Measurements from ENCODE around the gene TBC1D2B.
A peak's percentile ranks its signal among the peaks of the same experiment; 100 is the strongest.

TBC1D2B gene

GRCh38 chr15:78037779-78038305 lies 39.7 kb downstream of the TBC1D2B start:
- H3K36me3 ChIP-seq (ENCODE audit: control insufficient read depth, insufficient read depth, low read length): peaks cover 2% of the 10 kb centered on the region
- no peak overlapping the region for H3K4me3 ChIP-seq (replicated peaks; ENCODE audit: low read depth, low read length)
- TF ChIP-seq CTCF (IDR thresholded peaks at IDR 0.05; ENCODE audit: insufficient read depth, low read length, poor library complexity, severe bottlenecking): no peak
- no peak for DNase-seq (ENCODE audit: extremely low read depth, insufficient read length)
- H3K27me3 ChIP-seq (replicated peaks; ENCODE audit: control insufficient read depth, insufficient read depth, low read length): no peaks in the 10 kb centered on the region

GRCh38 chr15:78037328-78037727 lies 40.2 kb downstream of the TBC1D2B start:
- Histone ChIP-seq H3K36me3 (ENCODE audit: control insufficient read depth, insufficient read depth, low read length) (peaks cover 2% of the 10 kb centered on the region), H3K27me3 (replicated peaks; ENCODE audit: control insufficient read depth, insufficient read depth, low read length) (no peaks in the 10 kb centered on the region), H3K4me3 (replicated peaks; ENCODE audit: low read depth, low read length) (no peak overlapping the region)
- TF ChIP-seq CTCF (IDR thresholded peaks at IDR 0.05; ENCODE audit: insufficient read depth, low read length, poor library complexity, severe bottlenecking): no peak
- DNase-seq (ENCODE audit: extremely low read depth, insufficient read length): no peak

- Histone ChIP-seq H3K36me3 (ENCODE audit: control insufficient read depth, insufficient read depth, low read length) (peaks cover 2% of the 10 kb centered on the region), H3K27me3 (replicated peaks; ENCODE audit: control insufficient read depth, insufficient read depth, low read length) (no peaks in the 10 kb centered on the region), H3K4me3 (replicated peaks; ENCODE audit: low read depth, low read length) (no peak overlapping the region)
- no peak for DNase-seq (ENCODE audit: extremely low read depth, insufficient read length)
- no peak for TF ChIP-seq CTCF (IDR thresholded peaks at IDR 0.05; ENCODE audit: insufficient read depth, low read length, poor library complexity, severe bottlenecking)
Observed at GRCh38 chr15:78035861-78036476, 41.5 kb downstream of the TBC1D2B start.

GRCh38 chr15:78035321-78035751 lies 42.2 kb downstream of the TBC1D2B start:
- no peak for TF ChIP-seq CTCF (IDR thresholded peaks at IDR 0.05; ENCODE audit: insufficient read depth, low read length, poor library complexity, severe bottlenecking)
- no peaks in the 10 kb centered on the region for H3K27me3 ChIP-seq (replicated peaks; ENCODE audit: control insufficient read depth, insufficient read depth, low read length)
- DNase-seq (ENCODE audit: extremely low read depth, insufficient read length): no peak
- no peak overlapping the region for H3K4me3 ChIP-seq (replicated peaks; ENCODE audit: low read depth, low read length)
- peaks cover 2% of the 10 kb centered on the region for H3K36me3 ChIP-seq (ENCODE audit: control insufficient read depth, insufficient read depth, low read length)

GRCh38 chr15:78034495-78035191 lies 42.9 kb downstream of the TBC1D2B start:
- H3K27me3 ChIP-seq (replicated peaks; ENCODE audit: control insufficient read depth, insufficient read depth, low read length): no peaks in the 10 kb centered on the region
- DNase-seq (ENCODE audit: extremely low read depth, insufficient read length): peak; percentile 66
- no peak overlapping the region for H3K4me3 ChIP-seq (replicated peaks; ENCODE audit: low read depth, low read length)
- TF ChIP-seq CTCF (IDR thresholded peaks at IDR 0.05; ENCODE audit: insufficient read depth, low read length, poor library complexity, severe bottlenecking): no peak
- H3K36me3 ChIP-seq (ENCODE audit: control insufficient read depth, insufficient read depth, low read length): no peaks in the 10 kb centered on the region; the same call in none of the 2 replicates
